ENCODE results near the gene NCS1.

NCS1 gene

GRCh38 chr9:130196643-130197042 is 24.4 kb downstream of the NCS1 start:
- no peak for DNase-seq

GRCh38 chr9:130197386-130197785 is 25.2 kb downstream of the NCS1 start:
- DNase-seq: no peak

GRCh38 chr9:130197888-130198287 is 25.7 kb downstream of the NCS1 start:
- DNase-seq: no peak

GRCh38 chr9:130198501-130199179 is 26.4 kb downstream of the NCS1 start:
- no peak for DNase-seq

GRCh38 chr9:130199605-130200004 is 27.4 kb downstream of the NCS1 start:
- DNase-seq: no peak

GRCh38 chr9:130200038-130200849 is 28.0 kb downstream of the NCS1 start:
- no peak for DNase-seq

GRCh38 chr9:130201399-130201873 is 29.2 kb downstream of the NCS1 start:
- no peak for DNase-seq

- no peak for DNase-seq
Observed at GRCh38 chr9:130201974-130202373, 29.8 kb downstream of the NCS1 start.

- DNase-seq: no peak
Observed at GRCh38 chr9:130204341-130204740, 32.1 kb downstream of the NCS1 start.

- no peak for DNase-seq
Observed at GRCh38 chr9:130204959-130205358, 32.8 kb downstream of the NCS1 start.

GRCh38 chr9:130205912-130206311 is 33.7 kb downstream of the NCS1 start:
- DNase-seq: no peak

GRCh38 chr9:130206579-130206978 is 34.4 kb downstream of the NCS1 start:
- no peak for DNase-seq

GRCh38 chr9:130207241-130207992 is 35.2 kb downstream of the NCS1 start:
- no peak for DNase-seq

- DNase-seq: no peak
Observed at GRCh38 chr9:130208600-130209347, 36.6 kb downstream of the NCS1 start.

- no peak for DNase-seq
Observed at GRCh38 chr9:130209422-130209821, 37.2 kb downstream of the NCS1 start.

- no peak for DNase-seq
Observed at GRCh38 chr9:130211548-130212226, 39.5 kb downstream of the NCS1 start.

- no peak for DNase-seq
Observed at GRCh38 chr9:130212543-130213297, 40.5 kb downstream of the NCS1 start.

- DNase-seq: no peak
Observed at GRCh38 chr9:130213911-130214761, 41.9 kb downstream of the NCS1 start.

- no peak for DNase-seq
Observed at GRCh38 chr9:130214776-130215340, 42.7 kb downstream of the NCS1 start.
